PC-9 (cell line): Measurements from ENCODE around the gene ELOVL7.

Experiments used
- CTCF ChIP-seq: fragments of 200-600 bp; sonication (generic); conservative IDR thresholded peaks from 2 replicates; pipeline ENCODE4 v1.6.1; 2017; ENCODE audit warnings: mixed run types, antibody characterized with exemption, mild to moderate bottlenecking, moderate library complexity
- EZH2 ChIP-seq: fragments of 200-600 bp; sonication (generic); IDR thresholded peaks from 2 replicates; pipeline ENCODE4 v1.8.0; 2017; ENCODE audit warnings: antibody characterized with exemption, low read depth

- TF ChIP-seq CTCF (no peak), EZH2 (no peak)
These were observed 12.0 kb upstream of the ELOVL7 start for GRCh38 chr5:60856066-60856465.
